Stimulated activated CD4-positive, alpha-beta T cell treated with anti-CD3 and anti-CD28 coated beads, TNF-alpha, amount 100 ng/mL, for 4 hours (primary cell): ENCODE measurements around the gene ZPR1.
A peak's percentile ranks its signal among the peaks of the same experiment; 100 is the strongest.
"Not testable (repeated sequence)": the region's sequence is repeated elsewhere in the genome, so short reads cannot be mapped to it uniquely, and the experiment has no call there.

Experiments
- DNase-seq, 3 experiments: peaks; one replicate each; pipeline ENCODE4 v3.0.0-alpha.2; 2020; ENCODE audit warnings: low read depth in 3 of 3

ZPR1 gene, protein sequence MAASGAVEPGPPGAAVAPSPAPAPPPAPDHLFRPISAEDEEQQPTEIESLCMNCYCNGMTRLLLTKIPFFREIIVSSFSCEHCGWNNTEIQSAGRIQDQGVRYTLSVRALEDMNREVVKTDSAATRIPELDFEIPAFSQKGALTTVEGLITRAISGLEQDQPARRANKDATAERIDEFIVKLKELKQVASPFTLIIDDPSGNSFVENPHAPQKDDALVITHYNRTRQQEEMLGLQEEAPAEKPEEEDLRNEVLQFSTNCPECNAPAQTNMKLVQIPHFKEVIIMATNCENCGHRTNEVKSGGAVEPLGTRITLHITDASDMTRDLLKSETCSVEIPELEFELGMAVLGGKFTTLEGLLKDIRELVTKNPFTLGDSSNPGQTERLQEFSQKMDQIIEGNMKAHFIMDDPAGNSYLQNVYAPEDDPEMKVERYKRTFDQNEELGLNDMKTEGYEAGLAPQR

DNA sequence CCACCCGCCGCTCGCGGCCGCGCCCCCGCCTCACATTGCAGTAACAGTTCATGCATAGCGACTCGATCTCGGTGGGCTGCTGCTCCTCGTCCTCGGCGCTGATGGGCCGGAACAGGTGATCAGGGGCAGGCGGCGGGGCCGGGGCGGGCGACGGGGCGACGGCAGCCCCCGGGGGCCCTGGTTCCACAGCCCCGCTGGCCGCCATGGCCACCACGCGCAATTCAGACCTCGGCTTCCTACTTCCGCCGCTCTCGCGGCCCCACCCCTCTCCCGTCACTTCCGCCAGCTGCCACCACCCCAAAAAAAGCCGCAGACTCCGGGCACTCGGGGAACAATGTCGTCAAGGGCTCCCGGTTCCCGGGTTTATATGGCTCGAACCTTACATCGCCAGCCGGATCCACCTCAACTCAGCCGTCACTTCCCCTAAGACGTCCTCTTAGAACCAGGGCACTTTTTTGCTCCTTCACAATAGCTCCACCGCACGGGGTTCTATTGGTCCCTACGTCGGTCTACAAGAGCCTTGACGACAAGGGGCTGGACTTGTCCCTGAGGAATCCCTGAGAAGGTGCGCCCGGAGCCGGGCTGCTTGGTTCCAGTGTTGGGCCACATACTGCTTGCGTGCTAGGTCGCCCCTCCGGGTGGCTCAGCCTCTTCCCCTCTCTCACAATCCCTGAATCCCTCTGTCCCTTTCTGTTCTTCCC lies at the start of gene ZPR1:
Gene ZPR1, minus strand, starts transcription at position 238 of the 701 bp plus-strand sequence. Its CDS starts 33 bp downstream, at position 205.
- DNase-seq, result peak; percentile 65 to 75 (median 69)

DNA sequence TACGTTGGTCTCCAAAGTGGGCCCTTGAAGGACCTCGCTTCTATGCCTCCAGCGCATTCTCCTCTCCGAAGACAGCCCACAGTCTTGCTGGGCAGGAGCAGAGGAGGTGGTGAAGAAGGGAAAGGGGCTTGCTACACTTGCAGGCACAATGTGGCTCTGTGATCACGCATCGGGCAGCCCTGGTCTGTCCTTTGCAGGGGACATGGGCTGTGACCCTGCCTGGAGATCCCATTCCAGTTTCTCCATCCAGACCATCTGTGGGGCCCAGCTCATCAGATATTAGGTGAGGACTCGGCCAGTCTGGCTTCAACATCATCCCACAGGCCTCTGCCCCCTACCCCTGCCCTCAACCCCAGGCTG lies 48.8 kb upstream of the ZPR1 start:
- DNase-seq, result no peak

DNA sequence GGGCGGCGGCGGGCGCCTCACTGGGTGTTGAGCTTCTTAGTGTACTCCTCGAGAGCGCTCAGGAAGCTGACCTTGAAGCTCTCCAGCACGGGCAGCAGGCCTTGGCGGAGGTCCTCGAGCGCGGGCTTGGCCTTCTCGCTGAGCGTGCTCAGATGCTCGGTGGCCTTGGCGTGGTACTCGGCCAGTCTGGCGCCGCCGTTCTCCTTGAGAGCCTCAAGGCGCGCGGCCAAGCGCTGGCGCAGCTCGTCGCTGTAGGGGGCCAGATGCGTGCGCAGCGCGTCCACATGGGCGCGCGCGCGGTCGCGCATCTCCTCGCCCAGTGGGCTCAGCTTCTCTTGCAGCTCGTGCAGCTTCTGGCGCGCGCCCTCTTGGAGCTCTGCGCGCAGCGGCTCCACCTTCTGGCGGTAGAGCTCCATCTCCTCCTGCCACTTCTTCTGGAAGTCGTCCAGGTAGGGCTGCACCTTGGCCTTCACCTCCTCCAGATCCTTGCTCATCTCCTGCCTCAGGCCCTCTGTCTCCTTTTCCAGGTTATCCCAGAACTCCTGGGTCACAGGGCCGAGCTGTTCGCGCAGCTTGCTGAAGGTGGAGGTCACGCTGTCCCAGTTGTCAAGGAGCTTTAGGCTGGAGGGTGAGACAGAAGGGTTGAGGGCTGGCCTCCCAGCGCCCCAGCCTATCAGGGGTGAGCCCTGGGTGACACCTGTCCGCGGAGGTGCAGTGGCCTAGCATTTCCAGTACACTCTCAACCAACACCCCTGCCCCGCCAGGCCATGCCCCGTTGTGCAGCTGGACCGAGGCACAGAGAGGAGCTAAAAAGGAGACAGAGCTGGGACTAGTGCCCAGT lies 48.2 kb upstream of the ZPR1 start:
- peak; percentile 48 to 60 (median 51) for DNase-seq

DNA sequence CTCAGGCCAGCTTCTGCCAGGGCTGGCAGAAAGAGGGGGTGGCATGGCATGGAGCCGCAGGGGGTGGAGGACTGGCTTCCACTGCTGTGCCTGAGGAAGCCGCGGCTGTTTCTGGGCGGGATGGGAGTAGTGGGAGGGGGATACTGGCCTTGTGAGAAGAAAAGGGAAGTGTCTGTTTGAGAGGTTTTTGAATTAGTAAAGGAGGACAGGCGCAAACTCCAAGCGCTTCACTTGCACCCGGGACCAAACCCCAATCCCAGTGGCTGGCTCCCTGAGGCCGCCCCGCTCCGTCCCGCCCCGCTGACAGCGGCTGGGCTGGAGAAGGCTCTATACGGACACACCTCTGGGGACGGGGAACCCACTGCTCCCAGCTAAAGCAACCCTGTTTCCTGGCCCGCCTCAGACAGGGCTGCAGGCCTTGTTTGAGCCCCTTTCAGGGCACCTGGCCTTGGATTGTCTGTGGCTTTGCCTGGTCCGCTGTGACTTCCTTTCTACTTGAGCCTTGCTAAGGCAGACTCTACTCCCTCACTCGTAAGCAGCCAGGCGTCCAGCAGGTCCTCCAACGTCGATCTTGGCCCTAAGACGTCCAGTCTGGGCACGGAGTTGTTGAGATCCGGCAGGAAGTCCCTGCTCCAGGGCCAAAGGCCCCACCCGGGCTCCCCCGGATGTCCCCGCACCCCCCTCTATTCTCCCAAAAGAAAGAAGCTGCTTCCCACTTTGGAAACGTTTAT lies 47.4 kb upstream of the ZPR1 start:
- DNase-seq, result no peak

DNA sequence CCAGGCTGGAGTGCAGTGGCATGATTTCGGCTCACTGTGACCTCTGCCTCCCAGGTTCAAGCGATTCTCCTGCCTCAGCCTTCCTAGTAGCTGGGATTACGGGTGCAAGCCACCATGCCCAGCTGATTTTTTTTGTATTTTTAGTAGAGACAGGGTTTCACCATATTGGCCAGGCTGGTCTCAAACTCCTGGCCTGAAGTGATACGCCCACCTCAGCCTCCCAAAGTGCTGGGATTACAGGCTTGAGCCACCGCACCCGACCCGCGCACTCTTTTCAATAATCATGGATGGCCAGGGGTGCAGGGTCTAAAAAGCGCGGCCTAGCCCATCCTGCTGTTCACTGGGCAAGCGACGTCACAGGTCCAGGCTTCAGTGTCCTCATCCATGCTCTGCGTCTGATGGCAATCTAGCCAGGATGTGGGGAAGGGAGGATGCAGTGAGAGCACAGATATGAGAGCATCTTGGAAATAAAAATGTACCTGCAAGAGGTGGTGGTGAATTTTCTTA lies 46.8 kb upstream of the ZPR1 start:
- not testable (repeated sequence) for DNase-seq

DNA sequence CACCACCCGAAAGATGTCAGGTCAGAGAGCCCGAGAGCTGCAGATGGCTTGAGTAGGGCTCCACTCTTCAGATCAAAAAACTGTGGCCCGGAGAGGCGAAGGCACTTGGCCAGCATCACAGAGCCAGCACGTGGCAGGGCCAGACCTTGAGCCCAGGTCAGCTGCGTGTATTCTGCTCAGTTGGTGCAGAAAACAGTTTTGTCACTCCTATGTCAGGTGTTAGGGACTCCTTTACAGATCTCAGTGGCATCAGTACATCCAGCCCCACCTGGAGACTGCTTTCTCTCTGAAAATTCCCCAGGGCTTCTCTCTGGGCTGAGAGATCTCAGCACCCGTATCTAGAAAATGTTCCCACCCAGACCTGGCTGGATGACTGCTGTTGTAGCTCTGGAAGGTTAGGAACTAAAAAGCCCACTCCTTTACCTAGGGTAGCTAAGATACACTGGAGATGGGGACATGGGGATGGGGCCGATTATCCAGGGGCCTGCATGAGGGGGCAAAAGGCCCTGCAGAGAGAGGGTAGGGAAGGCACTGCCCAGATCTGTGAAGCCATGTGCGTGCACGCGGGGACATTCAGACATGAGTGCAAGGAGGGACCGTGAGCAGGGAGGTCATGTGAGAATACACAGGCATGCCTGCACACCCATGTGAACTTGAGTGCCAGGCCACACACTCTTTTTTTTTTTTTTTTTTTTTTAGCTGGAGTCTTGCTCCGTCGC lies 46.2 kb upstream of the ZPR1 start:
- DNase-seq, result no peak

DNA sequence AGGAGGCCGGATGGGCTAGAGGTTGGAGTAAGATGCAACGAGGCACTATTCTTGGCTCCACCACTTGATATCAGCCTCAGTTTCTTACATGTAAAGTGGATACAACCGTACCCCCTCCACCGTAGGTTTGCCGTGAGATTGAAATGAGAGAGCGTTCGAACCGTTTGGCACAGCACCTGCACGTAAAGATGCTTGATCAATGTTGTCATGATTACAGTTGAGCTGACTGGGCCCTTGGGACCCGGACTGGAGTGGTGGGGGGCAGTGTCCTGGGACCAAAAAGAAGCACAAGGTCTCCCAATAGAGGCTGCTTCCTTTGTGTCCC lies 45.6 kb upstream of the ZPR1 start:
- DNase-seq, result no peak

DNA sequence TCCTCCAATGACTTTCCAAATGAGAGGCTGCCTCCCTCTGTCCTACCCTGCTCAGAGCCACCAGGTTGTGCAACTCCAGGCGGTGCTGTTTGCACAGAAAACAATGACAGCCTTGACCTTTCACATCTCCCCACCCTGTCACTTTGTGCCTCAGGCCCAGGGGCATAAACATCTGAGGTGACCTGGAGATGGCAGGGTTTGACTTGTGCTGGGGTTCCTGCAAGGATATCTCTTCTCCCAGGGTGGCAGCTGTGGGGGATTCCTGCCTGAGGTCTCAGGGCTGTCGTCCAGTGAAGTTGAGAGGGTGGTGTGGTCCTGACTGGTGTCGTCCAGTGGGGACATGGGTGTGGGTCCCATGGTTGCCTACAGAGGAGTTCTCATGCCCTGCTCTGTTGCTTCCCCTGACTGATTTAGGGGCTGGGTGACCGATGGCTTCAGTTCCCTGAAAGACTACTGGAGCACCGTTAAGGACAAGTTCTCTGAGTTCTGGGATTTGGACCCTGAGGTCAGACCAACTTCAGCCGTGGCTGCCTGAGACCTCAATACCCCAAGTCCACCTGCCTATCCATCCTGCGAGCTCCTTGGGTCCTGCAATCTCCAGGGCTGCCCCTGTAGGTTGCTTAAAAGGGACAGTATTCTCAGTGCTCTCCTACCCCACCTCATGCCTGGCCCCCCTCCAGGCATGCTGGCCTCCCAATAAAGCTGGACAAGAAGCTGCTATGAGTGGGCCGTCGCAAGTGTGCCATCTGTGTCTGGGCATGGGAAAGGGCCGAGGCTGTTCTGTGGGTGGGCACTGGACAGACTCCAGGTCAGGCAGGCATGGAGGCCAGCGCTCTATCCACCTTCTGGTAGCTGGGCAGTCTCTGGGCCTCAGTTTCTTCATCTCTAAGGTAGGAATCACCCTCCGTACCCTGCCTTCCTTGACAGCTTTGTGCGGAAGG lies 44.8 kb upstream of the ZPR1 start:
- DNase-seq, result no peak

DNA sequence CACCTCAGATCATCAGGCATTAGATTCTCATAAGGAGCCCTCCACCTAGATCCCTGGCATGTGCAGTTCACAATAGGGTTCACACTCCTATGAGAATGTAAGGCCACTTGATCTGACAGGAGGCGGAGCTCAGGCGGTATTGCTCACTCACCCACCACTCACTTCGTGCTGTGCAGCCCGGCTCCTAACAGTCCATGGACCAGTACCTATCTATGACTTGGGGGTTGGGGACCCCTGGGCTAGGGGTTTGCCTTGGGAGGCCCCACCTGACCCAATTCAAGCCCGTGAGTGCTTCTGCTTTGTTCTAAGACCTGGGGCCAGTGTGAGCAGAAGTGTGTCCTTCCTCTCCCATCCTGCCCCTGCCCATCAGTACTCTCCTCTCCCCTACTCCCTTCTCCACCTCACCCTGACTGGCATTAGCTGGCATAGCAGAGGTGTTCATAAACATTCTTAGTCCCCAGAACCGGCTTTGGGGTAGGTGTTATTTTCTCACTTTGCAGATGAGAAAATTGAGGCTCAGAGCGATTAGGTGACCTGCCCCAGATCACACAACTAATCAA lies 44.0 kb upstream of the ZPR1 start:
- DNase-seq, result no peak

DNA sequence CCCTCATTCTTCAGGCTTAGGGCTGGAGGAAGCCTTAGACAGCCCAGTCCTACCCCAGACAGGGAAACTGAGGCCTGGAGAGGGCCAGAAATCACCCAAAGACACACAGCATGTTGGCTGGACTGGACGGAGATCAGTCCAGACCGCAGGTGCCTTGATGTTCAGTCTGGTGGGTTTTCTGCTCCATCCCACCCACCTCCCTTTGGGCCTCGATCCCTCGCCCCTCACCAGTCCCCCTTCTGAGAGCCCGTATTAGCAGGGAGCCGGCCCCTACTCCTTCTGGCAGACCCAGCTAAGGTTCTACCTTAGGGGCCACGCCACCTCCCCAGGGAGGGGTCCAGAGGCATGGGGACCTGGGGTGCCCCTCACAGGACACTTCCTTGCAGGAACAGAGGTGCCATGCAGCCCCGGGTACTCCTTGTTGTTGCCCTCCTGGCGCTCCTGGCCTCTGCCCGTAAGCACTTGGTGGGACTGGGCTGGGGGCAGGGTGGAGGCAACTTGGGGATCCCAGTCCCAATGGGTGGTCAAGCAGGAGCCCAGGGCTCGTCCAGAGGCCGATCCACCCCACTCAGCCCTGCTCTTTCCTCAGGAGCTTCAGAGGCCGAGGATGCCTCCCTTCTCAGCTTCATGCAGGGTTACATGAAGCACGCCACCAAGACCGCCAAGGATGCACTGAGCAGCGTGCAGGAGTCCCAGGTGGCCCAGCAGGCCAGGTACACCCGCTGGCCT lies 42.5 kb upstream of the ZPR1 start:
- DNase-seq, result no peak

DNA sequence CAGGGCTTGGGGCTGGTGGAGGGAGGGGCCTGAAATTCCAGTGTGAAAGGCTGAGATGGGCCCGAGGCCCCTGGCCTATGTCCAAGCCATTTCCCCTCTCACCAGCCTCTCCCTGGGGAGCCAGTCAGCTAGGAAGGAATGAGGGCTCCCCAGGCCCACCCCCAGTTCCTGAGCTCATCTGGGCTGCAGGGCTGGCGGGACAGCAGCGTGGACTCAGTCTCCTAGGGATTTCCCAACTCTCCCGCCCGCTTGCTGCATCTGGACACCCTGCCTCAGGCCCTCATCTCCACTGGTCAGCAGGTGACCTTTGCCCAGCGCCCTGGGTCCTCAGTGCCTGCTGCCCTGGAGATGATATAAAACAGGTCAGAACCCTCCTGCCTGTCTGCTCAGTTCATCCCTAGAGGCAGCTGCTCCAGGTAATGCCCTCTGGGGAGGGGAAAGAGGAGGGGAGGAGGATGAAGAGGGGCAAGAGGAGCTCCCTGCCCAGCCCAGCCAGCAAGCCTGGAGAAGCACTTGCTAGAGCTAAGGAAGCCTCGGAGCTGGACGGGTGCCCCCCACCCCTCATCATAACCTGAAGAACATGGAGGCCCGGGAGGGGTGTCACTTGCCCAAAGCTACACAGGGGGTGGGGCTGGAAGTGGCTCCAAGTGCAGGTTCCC lies 41.8 kb upstream of the ZPR1 start, which contains the start of gene APOC3:
Gene APOC3, plus strand, starts transcription at position 383 of the 659 bp plus-strand sequence. CDS start 676 bp downstream, outside the sequence.
- no peak for DNase-seq

DNA sequence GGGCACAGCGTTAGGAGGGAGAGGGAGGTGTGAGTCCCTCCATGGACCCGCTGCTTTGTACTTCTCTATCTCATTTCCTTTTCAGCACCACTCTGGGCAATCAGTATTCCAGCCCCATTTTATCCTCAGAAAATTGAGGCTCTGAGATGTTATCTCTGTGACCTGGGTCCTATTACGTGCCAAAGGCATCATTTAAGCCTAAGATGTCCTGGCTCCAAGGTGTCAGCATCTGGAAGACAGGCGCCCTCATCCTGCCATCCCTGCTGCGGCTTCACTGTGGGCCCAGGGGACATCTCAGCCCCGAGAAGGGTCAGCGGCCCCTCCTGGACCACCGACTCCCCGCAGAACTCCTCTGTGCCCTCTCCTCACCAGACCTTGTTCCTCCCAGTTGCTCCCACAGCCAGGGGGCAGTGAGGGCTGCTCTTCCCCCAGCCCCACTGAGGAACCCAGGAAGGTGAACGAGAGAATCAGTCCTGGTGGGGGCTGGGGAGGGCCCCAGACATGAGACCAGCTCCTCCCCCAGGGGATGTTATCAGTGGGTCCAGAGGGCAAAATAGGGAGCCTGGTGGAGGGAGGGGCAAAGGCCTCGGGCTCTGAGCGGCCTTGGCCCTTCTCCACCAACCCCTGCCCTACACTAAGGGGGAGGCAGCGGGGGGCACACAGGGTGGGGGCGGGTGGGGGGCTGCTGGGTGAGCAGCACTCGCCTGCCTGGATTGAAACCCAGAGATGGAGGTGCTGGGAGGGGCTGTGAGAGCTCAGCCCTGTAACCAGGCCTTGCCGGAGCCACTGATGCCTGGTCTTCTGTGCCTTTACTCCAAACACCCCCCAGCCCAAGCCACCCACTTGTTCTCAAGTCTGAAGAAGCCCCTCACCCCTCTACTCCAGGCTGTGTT lies 41.1 kb upstream of the ZPR1 start:
- DNase-seq, result no peak

DNA sequence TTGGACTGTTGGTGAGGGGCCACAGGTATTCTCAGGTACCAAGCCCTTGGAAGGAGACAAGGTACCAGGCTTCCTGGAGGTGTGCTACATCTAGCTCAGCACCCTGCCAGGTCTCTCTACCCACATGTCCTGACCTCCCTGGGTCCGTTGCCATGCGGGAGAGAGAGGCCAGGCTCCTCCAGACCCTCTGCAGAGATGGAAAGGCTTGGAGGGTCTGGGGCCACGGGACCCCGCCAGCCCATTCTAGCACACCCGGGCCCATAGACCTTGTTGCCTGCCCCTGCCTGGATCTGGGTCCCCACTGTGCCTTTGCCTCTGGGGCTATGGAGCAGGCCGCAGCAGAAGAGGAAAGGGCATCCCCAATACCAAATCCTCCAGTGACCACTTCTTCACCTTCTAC lies 39.6 kb upstream of the ZPR1 start:
- DNase-seq, result no peak

DNA sequence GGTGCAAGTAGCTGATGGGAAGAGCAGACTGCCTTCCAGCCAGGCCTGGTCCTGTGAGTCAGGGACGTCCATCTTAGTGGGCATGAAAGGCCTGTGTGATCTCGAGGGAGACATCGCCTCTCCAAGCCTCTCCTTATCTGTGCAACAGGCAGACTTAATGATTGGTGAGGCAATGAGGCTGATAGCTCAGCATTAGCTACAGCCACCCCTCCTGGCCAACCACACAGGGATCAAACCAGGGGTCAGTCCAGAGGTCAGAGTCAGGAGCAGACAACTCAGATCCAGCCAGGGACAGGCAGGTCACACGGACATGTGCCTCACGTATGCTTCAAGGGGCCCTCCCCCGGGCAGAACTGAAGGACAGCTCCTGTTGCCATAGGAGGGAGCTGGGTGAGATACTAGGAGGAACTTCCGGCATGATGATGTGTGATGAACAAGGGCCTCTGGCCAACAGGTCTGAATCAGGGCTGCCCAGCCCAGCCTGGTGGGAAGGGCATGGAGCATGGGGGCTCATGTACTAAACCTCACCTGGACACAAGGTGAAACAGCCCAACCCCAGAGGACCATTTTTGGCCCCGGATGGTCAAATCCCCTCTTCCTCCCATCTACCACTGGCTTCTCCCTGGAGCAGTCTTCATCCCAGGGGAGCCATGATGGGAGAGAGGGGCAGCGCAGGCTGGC lies 39.1 kb upstream of the ZPR1 start:
- no peak for DNase-seq

DNA sequence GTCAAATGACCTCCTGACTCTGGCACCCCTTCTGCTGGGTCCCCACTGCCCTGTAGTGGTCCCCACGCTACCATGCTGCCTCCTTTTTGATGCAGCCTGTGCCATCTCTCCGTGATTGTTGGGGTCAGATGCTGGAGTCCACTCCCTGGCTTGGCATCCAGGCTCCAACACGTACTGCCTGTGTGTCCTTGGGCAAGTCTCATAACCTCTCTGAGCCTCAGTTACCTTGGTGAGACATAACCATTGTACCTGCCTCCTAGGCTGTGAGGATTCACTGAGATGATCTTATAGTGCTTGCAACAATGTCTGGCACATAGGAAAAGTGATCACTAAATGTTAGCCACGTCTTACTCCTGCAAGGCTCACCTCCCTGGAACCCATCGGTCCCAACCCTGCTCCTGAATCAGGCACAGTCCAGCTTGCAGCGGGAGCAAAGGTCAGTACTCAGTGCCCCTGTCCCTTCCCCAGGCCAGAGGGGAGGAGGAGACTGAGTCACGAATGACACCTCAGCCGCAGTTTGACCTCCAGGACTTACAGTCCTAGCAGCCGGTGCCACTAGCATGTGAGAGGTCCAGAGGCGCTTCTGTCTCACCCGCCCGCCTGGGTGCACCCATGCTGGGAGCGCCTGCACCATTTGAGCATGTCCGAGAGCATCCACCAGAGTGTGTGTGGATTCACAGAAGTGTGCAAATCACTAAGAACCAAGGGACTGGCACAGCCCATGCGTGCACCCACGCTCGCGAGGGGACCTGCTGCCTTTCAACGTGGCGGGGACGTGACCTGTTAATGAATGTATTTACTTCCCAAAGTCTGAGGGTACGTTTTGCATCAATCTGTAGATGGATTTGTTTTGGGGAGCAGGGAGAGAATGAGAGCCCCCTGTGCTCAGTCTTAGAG lies 38.3 kb upstream of the ZPR1 start:
- DNase-seq, result no peak
